H9 (cell line): Measurements from ENCODE around the gene SCNM1. TPM values are rescaled to one million over a fixed set of nuclear protein-coding genes. Genes with fewer than 3 reads are reported as not detected.

Experiments used
- DNase-seq: peaks from one replicate; pipeline ENCODE4 v3.0.0-alpha.2; 2017
- H2AFZ ChIP-seq: one replicate; pipeline ENCODE4 v1.6.1; 2013; ENCODE audit warnings: mild to moderate bottlenecking, low read length, control low read depth, moderate library complexity
- H2AK5ac ChIP-seq: 2 replicates; pipeline ENCODE4 v1.6.1; 2013; ENCODE audit warnings: low read length, control low read depth, mixed read lengths; ENCODE audit not compliant: insufficient read length
- H2BK120ac ChIP-seq: one replicate; pipeline ENCODE4 v1.6.1; 2013; ENCODE audit warnings: low read depth, mild to moderate bottlenecking, low read length, control low read depth, inconsistent platforms; ENCODE audit not compliant: poor library complexity, severe bottlenecking
- H2BK12ac ChIP-seq: 2 replicates; pipeline ENCODE4 v1.6.1; 2013; ENCODE audit warnings: low read length, control low read depth, mixed read lengths, low read depth; ENCODE audit not compliant: insufficient read length
- H2BK15ac ChIP-seq: 2 replicates; pipeline ENCODE4 v1.6.1; 2013; ENCODE audit warnings: low read depth, low read length, control low read depth
- H2BK20ac ChIP-seq: one replicate; pipeline ENCODE4 v1.6.1; 2013; ENCODE audit warnings: low read depth, mild to moderate bottlenecking, low read length, control low read depth, inconsistent platforms; ENCODE audit not compliant: poor library complexity, severe bottlenecking
- H2BK5ac ChIP-seq: 2 replicates; pipeline ENCODE4 v1.6.1; 2013; ENCODE audit warnings: low read length, control low read depth, mixed read lengths; ENCODE audit not compliant: insufficient read length
- H3K14ac ChIP-seq: 2 replicates; pipeline ENCODE4 v1.6.1; 2013; ENCODE audit warnings: low read length, control low read depth; ENCODE audit not compliant: insufficient read depth
- H3K18ac ChIP-seq: 2 replicates; pipeline ENCODE4 v1.6.1; 2013; ENCODE audit warnings: low read depth, mild to moderate bottlenecking, mixed read lengths, low read length, control low read depth; ENCODE audit not compliant: insufficient read length
- H3K23ac ChIP-seq: 2 replicates; pipeline ENCODE4 v1.6.1; 2013; ENCODE audit warnings: low read length, control low read depth, mixed read lengths, low read depth; ENCODE audit not compliant: insufficient read length
- H3K23me2 ChIP-seq: 2 replicates; pipeline ENCODE4 v1.6.1; 2013; ENCODE audit warnings: low read depth, mild to moderate bottlenecking, mixed read lengths, low read length, control low read depth; ENCODE audit not compliant: insufficient read length, poor library complexity, severe bottlenecking
- H3K27ac ChIP-seq: 2 replicates; pipeline ENCODE4 v1.5.1; 2013; ENCODE audit warnings: low read length, control low read depth, mixed read lengths, low read depth; ENCODE audit not compliant: insufficient read length
- H3K27me3 ChIP-seq: 2 replicates; pipeline ENCODE4 v1.6.1; 2013; ENCODE audit warnings: low read length, control low read depth, inconsistent platforms; ENCODE audit not compliant: insufficient read depth
- H3K4ac ChIP-seq: 2 replicates; pipeline ENCODE4 v1.6.1; 2013; ENCODE audit warnings: low read depth, mild to moderate bottlenecking, control low read depth, inconsistent platforms, low read length, moderate library complexity
- H3K4me1 ChIP-seq: 2 replicates; pipeline ENCODE4 v1.6.1; 2013; ENCODE audit warnings: low read length, control low read depth, inconsistent platforms; ENCODE audit not compliant: insufficient read depth
- H3K4me2 ChIP-seq: 2 replicates; pipeline ENCODE4 v1.6.1; 2013; ENCODE audit warnings: low read length, control low read depth, mixed read lengths; ENCODE audit not compliant: insufficient read length, insufficient read depth
- H3K56ac ChIP-seq: 2 replicates; pipeline ENCODE4 v1.6.1; 2013; ENCODE audit warnings: low read depth, mild to moderate bottlenecking, mixed read lengths, low read length, control low read depth; ENCODE audit not compliant: insufficient read length
- H3K79me1 ChIP-seq: 2 replicates; pipeline ENCODE4 v1.6.1; 2013; ENCODE audit warnings: low read depth, mild to moderate bottlenecking, moderate library complexity, low read length, control low read depth, inconsistent platforms; ENCODE audit not compliant: insufficient read depth, poor library complexity, severe bottlenecking
- H3K79me2 ChIP-seq: 2 replicates; pipeline ENCODE4 v1.6.1; 2013; ENCODE audit warnings: low read length, control low read depth, inconsistent platforms; ENCODE audit not compliant: insufficient read depth
- H3K9ac ChIP-seq: 2 replicates; pipeline ENCODE4 v1.6.1; 2013; ENCODE audit warnings: low read length, control low read depth, mixed read lengths; ENCODE audit not compliant: insufficient read length; ENCODE audit errors: extremely low read depth
- H3K9me3 ChIP-seq: one replicate; pipeline ENCODE4 v1.6.1; 2013; ENCODE audit warnings: low read depth, low read length, inconsistent platforms; ENCODE audit not compliant: control insufficient read depth
- H3T11ph ChIP-seq: one replicate; pipeline ENCODE4 v1.6.1; 2013; ENCODE audit warnings: mild to moderate bottlenecking, low read length, control low read depth, inconsistent platforms
- H4K20me1 ChIP-seq: one replicate; pipeline ENCODE4 v1.6.1; 2013; ENCODE audit not compliant: control insufficient read depth, insufficient read length, insufficient read depth
- H4K5ac ChIP-seq: 2 replicates; pipeline ENCODE4 v1.6.1; 2013; ENCODE audit warnings: low read depth, mild to moderate bottlenecking, mixed read lengths, low read length, control low read depth; ENCODE audit not compliant: insufficient read length
- H4K8ac ChIP-seq: replicated peaks from 2 replicates; pipeline ENCODE4 v1.6.1; 2013; ENCODE audit warnings: low read length, control low read depth, mixed read lengths, low read depth; ENCODE audit not compliant: insufficient read length
- H4K91ac ChIP-seq: 2 replicates; pipeline ENCODE4 v1.6.1; 2013; ENCODE audit warnings: low read depth, mild to moderate bottlenecking, moderate library complexity, mixed read lengths, low read length, control low read depth; ENCODE audit not compliant: insufficient read length
- H3K27ac Mint-ChIP-seq, 3 experiments: 2 replicates in 2 of 3; 3 replicates in 1 of 3; pipeline ENCODE4 v1.8.0; 2020 to 2021; ENCODE audit warnings: mixed read lengths in 3 of 3, mild to moderate bottlenecking in 1 of 3, moderate library complexity in 1 of 3
- H3K27me3 Mint-ChIP-seq: 2 replicates; pipeline ENCODE4 v1.8.0; 2021; ENCODE audit warnings: low read depth, mild to moderate bottlenecking, moderate library complexity, mixed read lengths
- H3K36me3 Mint-ChIP-seq, 3 experiments: 2 replicates in 2 of 3; 3 replicates in 1 of 3; pipeline ENCODE4 v1.8.0; 2020 to 2021; ENCODE audit warnings: low read depth in 3 of 3, mixed read lengths in 3 of 3; ENCODE audit not compliant: insufficient read depth in 1 of 3
- H3K4me1 Mint-ChIP-seq, 2 experiments: 2 replicates each; pipeline ENCODE4 v1.8.0; 2020; ENCODE audit warnings: mixed read lengths in 2 of 2
- H3K4me3 Mint-ChIP-seq, 2 experiments: 2 replicates in 1 of 2; 3 replicates in 1 of 2; pipeline ENCODE4 v1.8.0; 2020 to 2021; ENCODE audit warnings: mild to moderate bottlenecking in 2 of 2, mixed read lengths in 2 of 2, moderate library complexity in 1 of 2
- H3K9me3 Mint-ChIP-seq, 2 experiments: 2 replicates in 1 of 2; 3 replicates in 1 of 2; pipeline ENCODE4 v1.8.0; 2020; ENCODE audit warnings: mild to moderate bottlenecking in 2 of 2, mixed read lengths in 2 of 2, moderate library complexity in 1 of 2
- WGBS: extraction: QIAGEN DNeasy Blood & Tissue Kit; methylation state at CpG from one replicate; pipeline ENCODE4 v1.1.7; 2013; ENCODE audit warnings: missing lambda C conversion rate, low lambda C conversion rate, mixed read lengths; ENCODE audit not compliant: insufficient read length; ENCODE audit errors: extremely low coverage; 5-methylcytosine and 5-hydroxymethylcytosine counted together
- total RNA-seq: library from RNA; stranded (reverse); gene quantifications from 2 replicates; pipeline ENCODE4 v1.2.1, GENCODE V29; 2021
- TF ChIP-seq, protein P1 (sequence below): fragments of 200-600 bp; sonication (generic); conservative IDR thresholded peaks from 3 replicates; pipeline ENCODE4 v1.8.0; 2021; ENCODE audit warnings: antibody characterized with exemption, mild to moderate bottlenecking

SCNM1 gene
- total RNA-seq, 1 experiment from 2014 or later: 60.5 TPM

DNA sequence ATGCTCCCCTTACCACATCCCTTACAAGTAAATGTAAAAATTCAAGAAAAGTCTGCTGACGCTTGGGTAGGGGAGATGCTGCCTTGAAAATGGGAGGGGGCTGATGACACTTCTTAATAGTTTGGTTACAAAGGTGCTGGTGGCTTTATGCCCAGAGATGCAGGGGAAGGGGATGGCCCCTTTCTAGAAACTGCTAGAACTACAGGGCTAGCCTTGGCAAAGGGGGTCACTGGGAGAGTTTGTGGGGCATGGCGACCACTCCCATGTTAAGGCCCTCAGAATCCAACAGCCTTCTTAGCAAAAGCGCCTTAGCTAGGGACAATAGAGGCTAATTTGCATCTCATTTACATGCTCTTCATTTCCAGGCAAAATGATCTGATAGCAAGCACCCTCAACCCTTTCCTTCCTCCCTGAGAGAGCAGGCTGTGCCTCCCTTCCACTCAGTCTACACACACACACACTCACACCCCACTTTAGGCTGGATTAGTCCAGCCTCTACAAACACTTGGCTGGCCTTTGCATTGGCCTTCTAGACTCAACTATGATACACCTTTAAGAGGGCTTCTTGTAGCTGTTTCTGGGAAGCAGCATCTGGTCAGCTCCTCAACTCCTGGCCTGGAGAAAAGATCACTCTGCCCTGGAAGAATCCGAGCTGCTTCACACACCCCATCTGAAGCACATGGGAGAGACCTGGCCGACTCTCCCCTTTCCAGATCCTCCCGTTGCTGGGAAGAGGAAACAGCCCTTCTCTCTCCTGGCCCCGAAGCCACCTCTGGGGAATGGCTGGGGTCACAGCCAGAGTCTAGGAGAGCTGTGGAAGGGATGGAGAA lies 21.3 kb upstream of the SCNM1 start:
- H2AFZ ChIP-seq: no peak overlapping the region
- no peak overlapping the region for H2BK20ac ChIP-seq
- no peak overlapping the region for H2BK5ac ChIP-seq
- H4K5ac ChIP-seq: no peak overlapping the region
- H2AK5ac ChIP-seq: no peak overlapping the region
- peaks cover 4% of the 10 kb centered on the region for H4K20me1 ChIP-seq
- no peak overlapping the region for H2BK120ac ChIP-seq
- H3K14ac ChIP-seq: no peak overlapping the region
- H2BK12ac ChIP-seq: no peak overlapping the region
- peaks cover 24% of the 10 kb centered on the region for H3K23me2 ChIP-seq
- Mint-ChIP-seq H3K27ac (peak overlapping the region in 1 of 3 experiments; percentile 49; a peak in 1 of 7 replicates), H3K4me1 (peaks cover 34 to 43% of the 10 kb centered on the region in 2 experiments), H3K27me3 (peaks cover 31% of the 10 kb centered on the region), H3K36me3 (peaks cover 2 to 4% (median 4%) of the 10 kb centered on the region in 3 experiments; a peak in 4 of 7 replicates), H3K9me3 (no peaks in the 10 kb centered on the region), H3K4me3 (peak overlapping the region; percentile 85 to 86)
- TF ChIP-seq, protein P1, sequence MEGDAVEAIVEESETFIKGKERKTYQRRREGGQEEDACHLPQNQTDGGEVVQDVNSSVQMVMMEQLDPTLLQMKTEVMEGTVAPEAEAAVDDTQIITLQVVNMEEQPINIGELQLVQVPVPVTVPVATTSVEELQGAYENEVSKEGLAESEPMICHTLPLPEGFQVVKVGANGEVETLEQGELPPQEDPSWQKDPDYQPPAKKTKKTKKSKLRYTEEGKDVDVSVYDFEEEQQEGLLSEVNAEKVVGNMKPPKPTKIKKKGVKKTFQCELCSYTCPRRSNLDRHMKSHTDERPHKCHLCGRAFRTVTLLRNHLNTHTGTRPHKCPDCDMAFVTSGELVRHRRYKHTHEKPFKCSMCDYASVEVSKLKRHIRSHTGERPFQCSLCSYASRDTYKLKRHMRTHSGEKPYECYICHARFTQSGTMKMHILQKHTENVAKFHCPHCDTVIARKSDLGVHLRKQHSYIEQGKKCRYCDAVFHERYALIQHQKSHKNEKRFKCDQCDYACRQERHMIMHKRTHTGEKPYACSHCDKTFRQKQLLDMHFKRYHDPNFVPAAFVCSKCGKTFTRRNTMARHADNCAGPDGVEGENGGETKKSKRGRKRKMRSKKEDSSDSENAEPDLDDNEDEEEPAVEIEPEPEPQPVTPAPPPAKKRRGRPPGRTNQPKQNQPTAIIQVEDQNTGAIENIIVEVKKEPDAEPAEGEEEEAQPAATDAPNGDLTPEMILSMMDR: no peak
- H3K9ac ChIP-seq: no peak overlapping the region
- no peak for DNase-seq
- no peaks in the 10 kb centered on the region for H3K9me3 ChIP-seq
- no peak overlapping the region for H3K56ac ChIP-seq
- no CpG with 5 or more reads among the region's 7 CpGs for WGBS
- H3T11ph ChIP-seq: no peak overlapping the region
- H3K27me3 ChIP-seq: no peaks in the 10 kb centered on the region; the same call in 1 of the 2 replicates
- H4K8ac ChIP-seq: no peak overlapping the region
- H3K23ac ChIP-seq: no peak overlapping the region
- no peak overlapping the region for H3K18ac ChIP-seq
- H4K91ac ChIP-seq: no peak overlapping the region
- H2BK15ac ChIP-seq: no peak overlapping the region
- H3K27ac ChIP-seq: no peak overlapping the region
- peaks cover 22% of the 10 kb centered on the region; the same call in 1 of the 2 replicates for H3K4me1 ChIP-seq
- H3K79me2 ChIP-seq: no peaks in the 10 kb centered on the region
- H3K4ac ChIP-seq: no peak overlapping the region
- peak overlapping the region; percentile 90 for H3K4me2 ChIP-seq
- no peaks in the 10 kb centered on the region for H3K79me1 ChIP-seq
